H1 (cell line): ENCODE data around the gene PRR5L. TPM values are rescaled to one million over a fixed set of nuclear protein-coding genes. Genes with fewer than 3 reads are reported as not detected.

Experiments
- CTCF ChIP-seq, 3 experiments: IDR thresholded peaks; 1 replicate in 2 of 3; 2 replicates in 1 of 3; pipeline versions ENCODE4 v1.5.1 to v1.6.1; 2011; ENCODE audit warnings: low read length in 3 of 3, mild to moderate bottlenecking in 3 of 3, inconsistent platforms in 2 of 3, low read depth in 1 of 3, moderate library complexity in 1 of 3; ENCODE audit not compliant: insufficient read depth in 1 of 3; ENCODE audit errors: control extremely low read depth in 1 of 3
- KDM1A ChIP-seq: fragments of 200-600, 300-600 bp; sonication (generic); IDR thresholded peaks from 2 replicates; pipeline ENCODE4 v1.7.1; 2016; ENCODE audit warnings: mild to moderate bottlenecking, low read length, borderline replicate concordance
- polyA plus RNA-seq, 7 experiments: library from polyadenylated mRNA; depleted of rRNA in 3 of 7; stranded (reverse) in 5 of 7; unstranded in 2 of 7; fragments of >200 nt in 5 of 7; fragments of 200-250 nt in 2 of 7; gene quantifications; 1 replicate in 5 of 7; 2 replicates in 1 of 7; 4 replicates in 1 of 7; pipeline versions ENCODE4 v1.2.1 to v1.2.3, GENCODE V29; 2011 to 2013; ENCODE audit warnings: missing spikeins in 2 of 7, mixed read lengths in 2 of 7
- total RNA-seq: library from RNA; stranded (reverse); fragmentation: NEBNext Ultra II Directional; extraction: Animal tissue kit (Norgen Biotek cat#: 25700); gene quantifications from 2 replicates; pipeline ENCODE4 v1.2.1, GENCODE V29; 2021

Gene PRR5L
- total and polyA plus RNA-seq, 2 of the 8 experiments (the other 6 are each of a cell fraction or from before 2014, with no cell fraction given), result 6.6 to 10.1 TPM

GRCh38 chr11:36449561-36450096 lies 153.5 kb downstream of the PRR5L start (continued):
- no peak for TF ChIP-seq CTCF (IDR thresholded peaks at IDR 0.05; ENCODE audit: control extremely low read depth in 1 of 3, insufficient read depth in 1 of 3, low read depth in 1 of 3, low read length in 3 of 3)
- no peak for TF ChIP-seq KDM1A
